ENCODE data around the gene CALHM4. TPM values are rescaled to one million over a fixed set of nuclear protein-coding genes. Genes with fewer than 3 reads are reported as not detected.

The CALHM4 gene
- total RNA-seq, 1 donor from 2014 or later, result 0.13 TPM

- DNase-seq (ENCODE audit: low read depth in 2 of 2), result no peak
Observed at GRCh38 chr6:116542426-116542825, 11.1 kb upstream of the CALHM4 start.

DNA sequence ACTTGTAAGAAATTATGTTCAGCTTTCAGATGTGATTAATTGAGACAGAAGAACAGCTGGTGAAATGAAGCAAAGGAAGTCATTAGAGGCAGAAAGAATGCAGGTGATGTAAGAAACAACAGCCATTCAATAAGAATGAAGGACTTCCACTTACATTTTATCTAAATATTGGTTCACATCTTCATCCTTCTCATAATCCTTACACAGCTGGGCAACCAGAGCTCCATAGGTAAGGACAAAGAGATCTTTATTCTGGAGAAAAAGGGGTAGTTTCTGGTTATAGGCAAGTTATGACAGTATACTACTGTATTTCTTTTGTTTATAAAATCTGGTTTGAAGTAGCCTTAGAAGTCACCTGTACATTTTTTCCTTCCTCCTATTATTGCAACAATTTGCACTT is 10.4 kb upstream of the CALHM4 start:
- no peak for DNase-seq (ENCODE audit: low read depth in 2 of 2)

- no peak for DNase-seq (ENCODE audit: low read depth in 2 of 2)
Observed at GRCh38 chr6:116545651-116546050, 7.9 kb upstream of the CALHM4 start, which contains the start of gene TRAPPC3L. TRAPPC3L (minus strand) TSS chr6:116545684; CDS start chr6:116545514, 170 bp downstream.

- DNase-seq (ENCODE audit: low read depth in 2 of 2), result no peak
Observed at GRCh38 chr6:116547358-116547757, 6.2 kb upstream of the CALHM4 start.

- no peak for DNase-seq (ENCODE audit: low read depth in 2 of 2)
Observed at GRCh38 chr6:116550796-116551195, 2.8 kb upstream of the CALHM4 start.

- DNase-seq (ENCODE audit: low read depth in 2 of 2), result no peak
Observed at GRCh38 chr6:116556065-116556464, 2.5 kb downstream of the CALHM4 start.

DNA sequence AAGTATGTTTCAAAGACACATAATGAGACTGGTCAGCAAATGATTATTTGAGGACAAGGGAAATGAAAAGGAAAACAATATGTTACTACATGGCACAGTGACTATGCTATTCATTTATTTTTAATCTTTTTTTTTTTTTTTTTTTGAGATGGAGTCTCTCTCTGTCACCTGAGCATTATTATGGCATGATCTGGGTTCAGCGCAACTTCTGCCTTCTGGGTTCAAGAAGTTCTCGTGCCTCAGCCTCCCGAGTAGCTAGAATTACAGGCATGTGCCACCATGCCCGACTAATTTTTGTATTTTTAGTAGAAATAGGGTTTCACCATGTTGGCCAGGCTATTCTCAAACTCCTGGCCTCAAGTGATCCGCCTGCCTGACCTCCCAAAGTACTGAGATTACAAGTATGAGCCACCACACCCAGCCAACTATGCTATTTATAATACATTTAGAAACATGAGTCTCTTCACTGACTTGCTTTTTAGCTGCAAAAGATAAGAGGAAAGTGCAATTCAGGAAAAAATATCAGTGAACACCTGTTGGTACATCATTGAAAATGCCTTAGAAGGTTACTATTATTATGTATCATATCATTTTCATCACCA is 3.4 kb downstream of the CALHM4 start:
- no peak for DNase-seq (ENCODE audit: low read depth in 2 of 2)

GRCh38 chr6:116557893-116558292 is 4.3 kb downstream of the CALHM4 start:
- DNase-seq (ENCODE audit: low read depth in 2 of 2), result peak in 1 of 2 donors; percentile 62

- DNase-seq (ENCODE audit: low read depth in 2 of 2), result no peak
Observed at GRCh38 chr6:116560130-116560529, 6.6 kb downstream of the CALHM4 start.

DNA sequence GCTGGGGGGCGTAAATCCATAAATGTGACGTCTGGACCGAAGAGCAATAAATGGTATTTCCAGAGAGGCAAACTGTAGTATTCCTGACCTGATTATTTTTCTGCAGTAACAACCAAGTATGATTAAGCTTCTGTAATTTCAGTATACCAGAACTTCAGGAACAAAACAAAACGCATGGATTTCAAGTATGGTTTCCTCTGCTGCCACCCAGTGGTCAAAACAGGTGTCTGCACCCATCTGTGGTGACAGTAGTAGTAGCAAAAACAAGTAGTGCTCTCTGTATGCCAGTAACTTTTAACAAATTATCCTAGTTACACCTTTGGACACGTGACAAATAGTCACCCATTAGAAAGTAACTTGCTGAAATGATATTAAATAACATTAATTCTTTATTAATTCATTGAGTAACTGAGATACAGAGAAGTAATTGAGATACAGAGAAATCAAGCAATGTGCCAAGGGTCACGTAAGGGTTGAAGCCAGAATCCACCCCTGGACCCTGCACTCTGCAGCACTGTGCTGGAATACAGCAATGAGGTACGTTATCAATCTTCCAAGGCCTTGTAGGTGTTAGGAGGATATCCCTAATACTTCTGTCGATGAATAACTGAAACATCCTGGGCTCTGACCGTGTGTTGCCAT is 7.9 kb downstream of the CALHM4 start:
- DNase-seq (ENCODE audit: low read depth in 2 of 2), result peak; percentile 47 to 65

DNA sequence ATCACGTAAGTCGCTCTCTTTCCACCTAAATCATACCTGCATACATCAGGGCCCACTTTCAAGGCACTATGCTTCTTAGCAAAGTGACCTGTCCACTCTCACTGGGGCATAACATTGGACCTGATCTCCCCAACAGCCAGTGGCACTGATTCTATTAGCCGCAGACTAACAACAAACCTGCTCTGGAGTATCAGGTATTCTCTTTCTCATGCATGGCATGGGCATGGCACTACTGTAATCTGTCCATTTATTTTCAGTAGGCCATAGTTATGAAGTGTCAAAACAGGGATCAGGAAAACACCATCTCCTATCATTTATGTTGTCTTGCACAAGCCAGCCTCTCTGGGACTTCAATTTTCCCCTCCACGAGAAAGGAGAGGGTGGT is 8.5 kb downstream of the CALHM4 start:
- no peak for DNase-seq (ENCODE audit: low read depth in 2 of 2)

DNA sequence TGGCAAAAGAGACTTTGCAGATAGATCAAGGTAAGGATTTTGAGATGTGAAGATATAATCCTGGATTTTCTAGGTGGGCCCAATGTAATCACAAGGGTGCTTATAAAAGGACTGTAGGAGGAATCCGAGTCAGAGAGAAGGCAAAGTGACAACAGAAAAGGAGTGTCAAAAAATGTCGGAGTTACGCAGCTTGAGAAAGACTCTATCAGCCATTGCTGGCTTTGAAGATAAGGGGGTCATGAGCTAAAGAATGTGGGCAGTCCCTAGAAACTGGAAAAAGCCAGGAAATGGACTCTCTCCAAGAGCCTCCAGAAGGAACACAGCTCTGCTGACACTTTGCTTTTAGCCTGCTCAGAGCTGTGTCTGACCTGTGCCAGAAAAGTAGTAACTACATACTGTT is 9.1 kb downstream of the CALHM4 start:
- no peak for DNase-seq (ENCODE audit: low read depth in 2 of 2)

- DNase-seq (ENCODE audit: low read depth in 2 of 2), result no peak
Observed at GRCh38 chr6:116563830-116564229, 10.3 kb downstream of the CALHM4 start.

DNA sequence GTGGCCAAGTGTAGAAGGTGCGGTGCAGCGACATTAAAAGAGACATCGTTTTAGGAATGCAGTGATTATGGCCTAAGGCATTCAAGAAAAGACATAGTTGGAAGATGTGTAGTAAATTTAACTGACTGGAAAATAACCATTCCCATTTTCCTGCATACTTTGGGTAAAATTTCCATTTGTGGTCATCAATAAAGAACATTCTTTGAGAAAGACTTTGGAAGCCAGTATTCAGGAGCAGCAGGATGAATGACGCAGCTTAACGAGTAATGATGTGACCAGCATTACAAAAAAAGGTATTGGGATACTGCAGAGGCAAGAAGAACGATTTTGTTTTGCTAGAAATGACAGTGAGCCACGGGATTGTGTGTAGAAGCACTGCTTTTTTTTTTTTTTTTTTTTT is 10.8 kb downstream of the CALHM4 start:
- DNase-seq (ENCODE audit: low read depth in 2 of 2), result no peak

DNA sequence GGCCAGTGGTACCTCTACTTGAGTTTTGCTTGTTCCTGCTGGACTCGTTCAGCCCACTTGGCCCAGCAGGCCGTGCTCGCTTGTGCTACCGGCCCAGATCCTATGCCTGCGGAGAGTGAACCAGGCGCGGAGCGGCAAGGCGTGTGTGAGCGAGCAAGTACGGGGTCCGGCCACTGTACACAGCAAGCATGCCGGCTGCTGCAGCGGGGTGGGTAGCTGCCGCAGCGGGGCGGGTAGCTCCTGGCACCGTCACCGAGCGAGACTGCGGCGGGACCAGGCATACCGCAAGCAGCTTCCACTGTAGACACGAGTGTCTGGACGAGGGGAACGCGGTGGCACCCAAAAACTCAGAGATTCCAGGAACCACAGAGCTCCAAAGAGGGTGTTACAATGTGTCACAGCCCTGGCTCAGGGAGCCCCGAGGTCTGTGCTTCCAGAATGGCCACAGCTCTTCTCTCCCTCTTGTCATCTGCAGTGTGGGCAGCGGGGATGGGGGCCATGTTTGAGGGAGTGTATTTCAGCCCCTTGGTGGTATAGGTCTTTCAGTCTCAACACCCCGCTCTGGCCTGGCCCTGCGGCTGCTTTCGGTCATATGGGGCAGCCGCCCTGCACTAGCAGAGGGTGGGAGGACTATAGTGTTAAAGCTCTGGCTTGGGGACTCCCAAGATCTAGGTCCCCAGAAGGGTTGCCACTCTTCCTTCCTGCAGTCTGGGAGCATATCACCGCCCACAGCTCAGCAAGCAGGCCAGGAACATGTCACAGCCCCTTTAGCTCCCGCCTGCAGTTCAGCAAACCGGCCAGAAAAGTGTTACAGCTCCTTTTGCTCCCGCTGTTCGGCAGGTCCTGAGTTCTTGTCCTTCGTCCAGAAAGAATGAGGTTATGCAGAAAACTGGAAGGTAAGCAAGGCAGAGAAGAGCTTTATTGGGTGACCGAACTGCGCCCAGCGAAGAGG is 11.6 kb downstream of the CALHM4 start:
- DNase-seq (ENCODE audit: low read depth in 2 of 2), result peak in 1 of 2 donors; percentile 14

DNA sequence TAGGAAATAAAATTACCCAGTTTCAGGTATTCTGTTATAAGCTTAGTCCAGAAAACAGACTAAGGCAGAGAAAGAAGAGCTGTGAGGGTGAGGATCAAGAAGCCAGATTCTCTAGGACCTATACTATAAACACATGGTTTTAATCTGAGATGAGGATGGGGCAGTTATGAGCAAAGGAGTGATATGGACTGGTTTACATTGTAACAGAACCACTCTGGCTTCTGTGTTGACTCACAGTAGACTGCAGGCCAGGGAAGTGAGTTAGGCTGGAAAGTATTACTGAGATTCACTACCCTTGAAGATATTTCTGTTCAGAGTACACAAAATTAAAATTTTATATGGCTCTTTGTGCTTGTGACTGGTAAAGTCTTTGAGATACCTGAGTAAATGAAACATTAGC is 14.6 kb downstream of the CALHM4 start:
- DNase-seq (ENCODE audit: low read depth in 2 of 2), result no peak

DNA sequence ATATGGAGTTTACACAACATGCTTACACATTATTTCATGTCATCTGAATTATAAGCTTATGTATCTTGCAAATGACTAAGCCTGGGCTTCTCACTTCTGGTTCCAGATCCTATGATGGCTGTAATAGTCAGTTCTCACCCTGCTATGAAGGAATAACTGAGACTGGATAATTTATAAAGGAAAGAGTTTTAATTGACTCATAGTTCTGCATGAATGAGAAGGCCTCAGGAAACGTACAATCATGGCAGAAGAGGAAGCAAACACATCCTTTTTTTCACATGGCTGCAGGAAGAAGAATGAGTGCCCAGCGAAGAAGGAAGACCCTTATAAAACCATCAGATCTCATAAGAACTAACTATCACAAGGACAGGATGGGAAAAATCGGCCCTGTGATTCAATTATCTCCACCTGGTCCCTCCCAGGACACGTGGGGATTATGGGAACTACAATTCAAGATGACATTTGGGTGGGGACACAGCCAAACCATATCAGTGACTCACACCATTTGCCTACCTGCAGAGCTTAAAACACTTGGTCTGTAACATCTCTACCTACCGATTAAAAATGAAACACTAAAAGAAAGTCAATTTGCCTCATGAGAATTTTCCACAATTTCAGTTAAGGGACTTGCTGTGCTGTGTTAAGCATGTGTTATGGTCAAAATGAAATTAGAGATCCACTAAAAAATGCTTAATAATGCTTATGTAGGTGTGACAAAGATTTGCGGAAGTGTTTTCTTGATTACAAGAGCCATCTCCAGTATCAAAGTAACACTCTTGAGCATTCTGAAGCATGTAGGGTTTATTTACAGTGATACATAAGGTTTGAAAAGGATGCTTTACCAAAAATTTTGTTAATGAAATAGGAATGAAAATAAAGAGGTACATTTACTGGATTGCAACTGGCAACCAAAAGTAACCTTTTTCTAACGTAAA is 15.5 kb downstream of the CALHM4 start:
- no peak for DNase-seq (ENCODE audit: low read depth in 2 of 2)

DNA sequence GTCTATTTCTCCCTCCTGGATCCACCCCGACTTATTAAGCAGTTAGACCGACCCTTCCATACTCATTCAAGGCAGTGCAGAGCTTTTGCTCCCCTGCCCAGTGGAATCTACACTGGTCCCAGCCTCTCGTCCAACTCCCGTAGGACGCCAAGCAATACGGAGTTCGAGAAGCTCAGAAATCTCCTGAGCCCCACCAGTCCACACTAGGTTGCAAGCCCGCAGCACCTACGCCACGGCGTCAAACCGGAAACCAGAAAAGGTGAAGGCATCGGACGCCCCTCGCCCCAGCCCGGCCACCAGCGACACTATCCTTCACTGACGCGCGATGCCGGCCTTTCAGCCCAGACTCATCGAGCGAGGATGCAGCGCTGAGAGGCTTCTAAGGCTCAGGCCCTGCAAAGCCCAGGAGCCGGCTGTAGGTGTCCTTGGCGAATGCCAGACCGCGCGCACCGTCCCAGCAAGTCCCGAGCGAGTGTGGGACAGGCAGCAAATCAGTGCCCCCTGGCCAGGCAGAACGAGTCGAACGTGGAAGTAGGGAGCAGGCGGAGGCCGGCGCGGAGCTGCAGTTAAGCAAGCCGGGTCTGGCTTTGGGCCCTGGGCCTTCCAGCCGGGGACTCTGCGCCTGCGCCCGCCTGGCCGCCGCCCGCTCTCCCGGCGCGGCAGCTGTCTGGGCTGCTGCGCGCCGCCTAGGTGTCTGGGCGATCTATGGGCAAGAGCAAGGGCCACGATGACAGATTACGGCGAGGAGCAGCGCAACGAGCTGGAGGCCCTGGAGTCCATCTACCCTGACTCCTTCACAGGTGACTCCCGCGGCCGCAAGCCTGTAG is 17.5 kb downstream of the CALHM4 start, which contains the start of gene RWDD1:
TSS of gene RWDD1 (plus strand) at position 649 of the 827 bp plus-strand sequence. CDS start at position 728, 79 bp downstream.
- DNase-seq (ENCODE audit: low read depth in 2 of 2), result peak; percentile 99 to 100

DNA sequence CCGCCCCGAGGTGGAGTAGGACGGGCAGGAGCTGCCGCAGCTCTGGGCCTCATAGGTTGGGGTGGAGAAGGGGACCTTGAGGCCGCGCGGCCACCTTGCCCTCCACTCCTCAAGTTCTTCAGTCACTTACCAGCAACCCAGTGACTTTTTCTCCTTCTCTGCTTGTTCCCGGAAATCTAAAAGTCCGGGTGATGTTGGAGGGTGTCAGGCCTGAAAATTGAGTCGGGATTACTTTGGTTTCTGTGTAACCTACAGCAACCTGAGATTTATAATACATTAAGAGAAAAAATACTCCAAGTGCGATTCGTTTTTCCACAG is 18.1 kb downstream of the CALHM4 start:
- no peak for DNase-seq (ENCODE audit: low read depth in 2 of 2)

DNA sequence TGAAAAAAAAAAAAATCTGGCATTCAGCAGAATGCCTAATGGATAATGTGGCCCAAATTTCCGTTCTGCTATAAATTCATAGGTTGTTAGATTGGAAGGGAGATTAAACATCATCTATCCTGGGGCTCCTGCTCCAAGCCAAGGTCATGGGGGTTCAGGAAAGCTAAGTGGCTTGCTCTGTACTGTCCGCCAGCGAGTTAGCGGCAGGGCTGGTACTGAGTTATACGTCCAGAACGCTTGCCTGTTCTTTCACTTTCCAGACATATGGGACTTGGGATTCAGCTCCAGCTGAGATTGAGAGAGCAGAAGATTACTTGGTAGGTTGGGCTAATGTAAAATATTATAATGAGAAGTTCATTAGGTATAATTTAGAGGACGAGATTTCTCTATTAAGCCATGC is 18.6 kb downstream of the CALHM4 start:
- DNase-seq (ENCODE audit: low read depth in 2 of 2), result peak in 1 of 2 donors; percentile 55
